Measurements from ENCODE around the gene TSC22D1.

DNA sequence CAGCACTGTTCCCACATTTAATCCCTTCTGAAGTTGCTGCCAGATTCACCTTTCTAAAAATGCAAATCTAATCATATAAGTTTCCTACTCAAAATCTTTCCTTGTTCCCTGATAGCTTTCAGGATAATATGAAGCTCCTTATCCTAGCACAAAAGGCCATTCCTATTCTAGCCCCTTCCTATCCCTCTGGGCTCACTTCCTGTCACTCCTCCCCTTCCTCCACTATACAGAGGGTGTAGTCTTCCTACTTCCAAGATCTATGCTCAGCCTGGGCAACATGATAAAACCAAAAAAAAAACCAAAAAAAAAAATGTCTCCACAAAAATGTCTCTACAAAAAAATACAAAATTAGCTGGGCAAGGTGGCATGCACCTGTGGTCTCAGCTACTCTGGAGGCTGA lies 78.3 kb downstream of the TSC22D1 start:
- TF ChIP-seq POLR2AphosphoS5 (IDR thresholded peaks at IDR 0.05) (no peak), POLR2A (IDR thresholded peaks at IDR 0.05; ENCODE audit: low read depth) (no peak)
- TF ChIP-seq, protein P1, sequence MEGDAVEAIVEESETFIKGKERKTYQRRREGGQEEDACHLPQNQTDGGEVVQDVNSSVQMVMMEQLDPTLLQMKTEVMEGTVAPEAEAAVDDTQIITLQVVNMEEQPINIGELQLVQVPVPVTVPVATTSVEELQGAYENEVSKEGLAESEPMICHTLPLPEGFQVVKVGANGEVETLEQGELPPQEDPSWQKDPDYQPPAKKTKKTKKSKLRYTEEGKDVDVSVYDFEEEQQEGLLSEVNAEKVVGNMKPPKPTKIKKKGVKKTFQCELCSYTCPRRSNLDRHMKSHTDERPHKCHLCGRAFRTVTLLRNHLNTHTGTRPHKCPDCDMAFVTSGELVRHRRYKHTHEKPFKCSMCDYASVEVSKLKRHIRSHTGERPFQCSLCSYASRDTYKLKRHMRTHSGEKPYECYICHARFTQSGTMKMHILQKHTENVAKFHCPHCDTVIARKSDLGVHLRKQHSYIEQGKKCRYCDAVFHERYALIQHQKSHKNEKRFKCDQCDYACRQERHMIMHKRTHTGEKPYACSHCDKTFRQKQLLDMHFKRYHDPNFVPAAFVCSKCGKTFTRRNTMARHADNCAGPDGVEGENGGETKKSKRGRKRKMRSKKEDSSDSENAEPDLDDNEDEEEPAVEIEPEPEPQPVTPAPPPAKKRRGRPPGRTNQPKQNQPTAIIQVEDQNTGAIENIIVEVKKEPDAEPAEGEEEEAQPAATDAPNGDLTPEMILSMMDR (IDR thresholded peaks at IDR 0.05), result no peak
